ENCODE measurements around the gene NSMF. TPM values are rescaled to one million over a fixed set of nuclear protein-coding genes. Genes with fewer than 3 reads are reported as not detected.

Gene NSMF
- polyA plus RNA-seq, 1 of the 3 experiments (the other 2 are of a cell fraction): 58.8 TPM

- TF ChIP-seq RFX5 (IDR thresholded peaks at IDR 0.05; ENCODE audit: low read length) (no peak), GABPA (IDR thresholded peaks at IDR 0.05; ENCODE audit: low read depth) (no peak), YY1 (IDR thresholded peaks at IDR 0.05; ENCODE audit: low read depth) (no peak)
Observed at GRCh38 chr9:137429546-137429890, 29.6 kb downstream of the NSMF start (continued).

DNA sequence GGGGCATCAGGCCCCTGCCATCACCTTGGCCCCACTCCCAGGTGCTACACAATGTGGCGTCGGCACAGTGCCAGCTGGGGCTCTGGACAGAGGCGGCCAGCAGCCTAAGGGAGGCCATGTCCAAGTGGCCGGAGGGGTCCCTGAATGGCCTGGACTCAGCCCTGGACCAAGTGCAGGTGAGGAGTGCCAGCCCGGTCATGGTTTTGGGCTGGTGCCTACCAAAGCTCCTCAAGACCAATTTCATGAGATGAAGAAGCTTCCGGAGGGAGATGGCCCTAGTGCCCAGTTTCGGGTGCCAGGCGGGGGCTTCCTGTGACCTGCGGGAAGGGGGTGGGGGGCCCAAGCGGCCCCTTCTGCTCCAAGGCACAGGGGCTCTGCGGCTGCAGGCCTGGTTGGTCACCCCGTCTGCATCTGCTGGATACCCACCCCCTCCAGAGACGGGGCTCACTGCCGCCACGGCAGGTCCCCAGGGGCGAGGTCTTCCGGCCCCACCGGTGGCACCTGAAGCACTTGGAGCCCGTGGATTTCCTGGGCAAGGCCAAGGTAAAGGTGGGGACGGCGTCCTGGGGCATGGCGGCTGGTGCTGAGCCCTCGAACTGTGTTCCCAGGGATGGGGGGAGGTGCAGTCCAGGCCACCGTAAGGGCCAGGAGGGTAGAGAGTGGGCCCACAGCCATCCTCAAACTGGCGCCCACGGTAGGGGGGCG, 30.1 kb downstream of the NSMF start:
- no peak overlapping the region for H3K9ac ChIP-seq
- no peak overlapping the region for H3K27ac ChIP-seq (ENCODE audit: low read depth in 2 of 2, low read length in 1 of 2)
- peaks cover 6% of the 10 kb centered on the region for H3F3A ChIP-seq (replicated peaks; ENCODE audit: insufficient read depth)
- H3K4me3 ChIP-seq (ENCODE audit: low read depth in 2 of 2, low read length in 1 of 2): no peak overlapping the region
- no peak for DNase-seq
- no peaks in the 10 kb centered on the region for H3K9me2 ChIP-seq
- TF ChIP-seq TCF12 (IDR thresholded peaks at IDR 0.05) (no peak), NRF1 (IDR thresholded peaks at IDR 0.05; ENCODE audit: low read depth, low read length) (no peak), MAX (IDR thresholded peaks at IDR 0.05; ENCODE audit: low read depth) (no peak), ZBTB33 (IDR thresholded peaks at IDR 0.05; ENCODE audit: borderline replicate concordance, low read depth) (no peak), POLR2AphosphoS5 (IDR thresholded peaks at IDR 0.05; ENCODE audit: low read depth, low read length) (no peak), NFIC (IDR thresholded peaks at IDR 0.05; ENCODE audit: borderline replicate concordance) (no peak), RCOR1 (IDR thresholded peaks at IDR 0.05; ENCODE audit: low read length) (no peak), MXI1 (IDR thresholded peaks at IDR 0.05; ENCODE audit: low read depth, low read length) (no peak), SMC3 (IDR thresholded peaks at IDR 0.05; ENCODE audit: low read depth, low read length) (no peak), RFX5 (IDR thresholded peaks at IDR 0.05; ENCODE audit: low read length) (no peak), RAD21 (IDR thresholded peaks at IDR 0.05; ENCODE audit: low read length) (no peak)
- TF ChIP-seq, protein P1, sequence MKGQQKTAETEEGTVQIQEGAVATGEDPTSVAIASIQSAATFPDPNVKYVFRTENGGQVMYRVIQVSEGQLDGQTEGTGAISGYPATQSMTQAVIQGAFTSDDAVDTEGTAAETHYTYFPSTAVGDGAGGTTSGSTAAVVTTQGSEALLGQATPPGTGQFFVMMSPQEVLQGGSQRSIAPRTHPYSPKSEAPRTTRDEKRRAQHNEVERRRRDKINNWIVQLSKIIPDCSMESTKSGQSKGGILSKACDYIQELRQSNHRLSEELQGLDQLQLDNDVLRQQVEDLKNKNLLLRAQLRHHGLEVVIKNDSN (IDR thresholded peaks at IDR 0.05; ENCODE audit: borderline replicate concordance, low read depth): no peak
- TF ChIP-seq, protein P2, sequence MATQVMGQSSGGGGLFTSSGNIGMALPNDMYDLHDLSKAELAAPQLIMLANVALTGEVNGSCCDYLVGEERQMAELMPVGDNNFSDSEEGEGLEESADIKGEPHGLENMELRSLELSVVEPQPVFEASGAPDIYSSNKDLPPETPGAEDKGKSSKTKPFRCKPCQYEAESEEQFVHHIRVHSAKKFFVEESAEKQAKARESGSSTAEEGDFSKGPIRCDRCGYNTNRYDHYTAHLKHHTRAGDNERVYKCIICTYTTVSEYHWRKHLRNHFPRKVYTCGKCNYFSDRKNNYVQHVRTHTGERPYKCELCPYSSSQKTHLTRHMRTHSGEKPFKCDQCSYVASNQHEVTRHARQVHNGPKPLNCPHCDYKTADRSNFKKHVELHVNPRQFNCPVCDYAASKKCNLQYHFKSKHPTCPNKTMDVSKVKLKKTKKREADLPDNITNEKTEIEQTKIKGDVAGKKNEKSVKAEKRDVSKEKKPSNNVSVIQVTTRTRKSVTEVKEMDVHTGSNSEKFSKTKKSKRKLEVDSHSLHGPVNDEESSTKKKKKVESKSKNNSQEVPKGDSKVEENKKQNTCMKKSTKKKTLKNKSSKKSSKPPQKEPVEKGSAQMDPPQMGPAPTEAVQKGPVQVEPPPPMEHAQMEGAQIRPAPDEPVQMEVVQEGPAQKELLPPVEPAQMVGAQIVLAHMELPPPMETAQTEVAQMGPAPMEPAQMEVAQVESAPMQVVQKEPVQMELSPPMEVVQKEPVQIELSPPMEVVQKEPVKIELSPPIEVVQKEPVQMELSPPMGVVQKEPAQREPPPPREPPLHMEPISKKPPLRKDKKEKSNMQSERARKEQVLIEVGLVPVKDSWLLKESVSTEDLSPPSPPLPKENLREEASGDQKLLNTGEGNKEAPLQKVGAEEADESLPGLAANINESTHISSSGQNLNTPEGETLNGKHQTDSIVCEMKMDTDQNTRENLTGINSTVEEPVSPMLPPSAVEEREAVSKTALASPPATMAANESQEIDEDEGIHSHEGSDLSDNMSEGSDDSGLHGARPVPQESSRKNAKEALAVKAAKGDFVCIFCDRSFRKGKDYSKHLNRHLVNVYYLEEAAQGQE (IDR thresholded peaks at IDR 0.05; ENCODE audit: low read depth, low read length): no peak
- ChIA-PET POLR2A (interaction anchor here (0.6 kb wide), 1 partner anchor 17 kb away, joined by 3 read pairs; no protein-coding TSS in a partner anchor), CTCF (interaction anchor here (1.0 to 7.0 kb wide), 2 partner anchors 17 to 127 kb away, joined by 3 to 25 read pairs; partner anchors contain the start of gene NRARP)
- H3K4me1 ChIP-seq (ENCODE audit: control insufficient read depth in 1 of 2, insufficient read depth in 2 of 2, low read depth in 1 of 2, low read length in 1 of 2): peaks cover 0 to 19% of the 10 kb centered on the region in 2 experiments; a peak in 1 of 4 replicates
- H4K20me1 ChIP-seq (ENCODE audit: insufficient read depth): no peaks in the 10 kb centered on the region
- H3K4me2 ChIP-seq: no peak overlapping the region
- no peak overlapping the region for H2AFZ ChIP-seq (ENCODE audit: low read depth)
- H3K79me2 ChIP-seq (ENCODE audit: insufficient read depth): no peaks in the 10 kb centered on the region
- no peaks in the 10 kb centered on the region for H3K27me3 ChIP-seq (ENCODE audit: insufficient read depth)
- no peaks in the 10 kb centered on the region for H3K36me3 ChIP-seq (replicated peaks in 1 of 2; ENCODE audit: control insufficient read depth in 1 of 2, insufficient read depth in 2 of 2, low read length in 1 of 2)
- WGBS (ENCODE audit: low lambda C conversion rate): 96% methylated on average over 9 of the region's 27 CpGs
- no peaks in the 10 kb centered on the region for H3K9me3 ChIP-seq
